Activated T-helper 1 cell treated with Interleukin-2 at 50 U/mL for 16 hours (primary cell): ENCODE results near the gene TMEM254.
A peak's percentile ranks its signal among the peaks of the same experiment; 100 is the strongest.
"Not testable (repeated sequence)": the region's sequence is repeated elsewhere in the genome, so short reads cannot be mapped to it uniquely, and the experiment has no call there.

ENCODE experiments used
- DNase-seq: peaks from one replicate; pipeline ENCODE4 v3.0.0-alpha.2; 2020; ENCODE audit warnings: low read depth

Gene TMEM254

GRCh38 chr10:80078448-80079311, at the start of gene TMEM254:
Gene TMEM254 (plus strand): TSS chr10:80078665. CDS start chr10:80078700, 35 bp downstream.
- peak; percentile 75 for DNase-seq

DNA sequence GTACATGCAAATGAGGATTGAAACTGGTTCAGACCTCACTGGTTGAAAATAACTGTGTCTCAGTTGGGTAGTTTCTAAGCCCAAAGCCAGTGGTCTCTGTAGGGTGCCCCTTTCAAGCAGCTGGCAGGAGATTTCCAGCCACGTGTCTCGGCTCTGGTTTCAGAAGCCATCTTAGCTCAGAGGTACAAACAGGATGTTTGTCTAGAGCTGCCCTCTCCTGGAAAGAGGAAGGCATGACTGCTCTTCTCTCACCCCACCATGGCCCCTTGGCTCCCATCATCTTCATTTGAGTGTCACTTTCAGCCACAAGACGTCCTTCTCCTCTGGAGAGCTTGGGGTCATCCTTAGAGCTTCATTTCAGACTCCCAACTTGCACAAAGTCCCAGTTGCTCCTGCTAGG, 49.3 kb upstream of the TMEM254 start:
- DNase-seq = not testable (repeated sequence)

DNA sequence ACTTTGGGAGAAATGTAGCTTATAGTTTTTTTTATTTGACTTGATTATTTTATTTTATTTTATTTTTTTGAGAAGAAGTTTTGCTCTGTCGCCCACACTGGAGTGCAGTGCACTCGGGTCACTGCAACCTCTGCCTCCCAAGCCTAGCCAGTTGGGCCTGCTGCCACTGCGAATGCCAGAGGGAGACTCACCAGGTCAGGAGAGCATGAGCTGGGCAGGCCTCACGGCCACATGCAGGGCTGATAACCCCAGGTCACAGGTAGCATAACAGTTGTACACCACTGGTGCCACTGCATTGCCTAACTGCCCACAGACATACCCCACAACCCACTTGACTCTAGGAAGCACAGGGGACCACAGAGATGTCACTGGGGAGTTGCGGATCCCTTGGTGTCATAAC, 48.6 kb upstream of the TMEM254 start:
- DNase-seq = not testable (repeated sequence)

GRCh38 chr10:80032503-80032902, 46.0 kb upstream of the TMEM254 start:
- no peak for DNase-seq

- not testable (repeated sequence) for DNase-seq
Measured at GRCh38 chr10:80034766-80035165, 43.7 kb upstream of the TMEM254 start.

GRCh38 chr10:80035430-80035829, 43.0 kb upstream of the TMEM254 start:
- DNase-seq = not testable (repeated sequence)

- DNase-seq = not testable (repeated sequence)
Measured at GRCh38 chr10:80036921-80037500, 41.5 kb upstream of the TMEM254 start.

DNA sequence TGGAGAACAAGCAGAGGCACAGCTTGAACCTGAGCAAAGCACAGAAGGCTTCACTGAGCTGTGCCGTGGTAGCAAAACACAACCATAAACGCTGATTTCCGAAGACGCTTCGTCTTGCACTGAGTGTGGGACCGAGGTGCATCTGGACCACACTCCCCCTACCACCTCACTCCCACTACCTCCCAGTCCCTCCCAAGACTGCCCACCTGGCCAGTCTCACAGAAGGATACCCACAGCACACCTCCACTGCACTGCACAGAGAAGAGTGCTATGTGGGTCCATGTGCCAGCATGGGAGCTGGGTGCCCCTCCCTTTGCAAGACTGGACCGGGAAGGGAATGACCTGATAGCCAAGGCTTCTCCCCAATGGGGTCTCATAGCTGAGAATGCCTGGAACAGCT, 40.2 kb upstream of the TMEM254 start:
- DNase-seq = not testable (repeated sequence)

GRCh38 chr10:80041162-80041561, 37.3 kb upstream of the TMEM254 start:
- DNase-seq = no peak

GRCh38 chr10:80044935-80045334, 33.5 kb upstream of the TMEM254 start:
- not testable (repeated sequence) for DNase-seq

DNA sequence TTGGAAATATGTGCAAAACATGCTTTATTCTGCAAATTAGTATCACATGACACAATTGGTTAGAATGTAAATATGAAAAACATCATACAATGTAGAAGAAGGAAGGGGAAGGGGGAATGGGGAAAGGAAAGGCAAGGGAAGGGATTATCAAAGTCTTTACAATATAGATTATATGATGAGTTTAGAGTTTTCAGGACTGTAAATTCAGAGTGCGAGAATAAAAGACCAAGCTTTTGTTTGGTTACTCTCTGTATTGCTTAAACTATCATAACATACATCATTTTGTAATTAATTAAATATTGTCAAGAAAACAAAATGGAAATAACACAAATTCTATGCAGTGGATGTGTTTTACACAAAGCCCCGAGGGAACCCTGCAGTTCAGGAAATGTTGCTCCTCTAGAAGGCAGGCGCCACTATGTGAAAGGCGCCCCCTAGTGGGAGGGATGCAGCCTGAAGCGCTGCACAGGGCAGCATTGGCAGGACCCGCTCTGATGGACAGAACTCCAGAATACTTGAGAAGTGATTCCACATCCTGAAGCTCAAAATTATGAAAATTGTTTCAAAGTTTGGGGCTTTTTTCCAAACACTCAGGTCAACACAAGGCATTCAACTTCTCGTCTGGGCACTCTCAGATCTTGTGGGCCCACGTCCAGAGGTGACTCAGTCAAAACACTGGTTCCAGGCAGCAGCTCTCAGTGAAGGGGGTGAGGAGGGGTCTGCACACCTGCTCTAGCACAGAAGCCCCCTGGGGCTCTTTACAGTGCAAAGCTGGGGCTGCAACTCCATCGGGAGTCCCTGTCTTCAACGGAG, 31.6 kb upstream of the TMEM254 start:
- DNase-seq = peak; percentile 50

- DNase-seq = no peak
Measured at GRCh38 chr10:80050752-80051151, 27.7 kb upstream of the TMEM254 start.

GRCh38 chr10:80051993-80052392, 26.5 kb upstream of the TMEM254 start:
- DNase-seq = no peak

GRCh38 chr10:80055760-80056159, 22.7 kb upstream of the TMEM254 start:
- no peak for DNase-seq

GRCh38 chr10:80057171-80057570, 21.3 kb upstream of the TMEM254 start:
- DNase-seq = no peak

DNA sequence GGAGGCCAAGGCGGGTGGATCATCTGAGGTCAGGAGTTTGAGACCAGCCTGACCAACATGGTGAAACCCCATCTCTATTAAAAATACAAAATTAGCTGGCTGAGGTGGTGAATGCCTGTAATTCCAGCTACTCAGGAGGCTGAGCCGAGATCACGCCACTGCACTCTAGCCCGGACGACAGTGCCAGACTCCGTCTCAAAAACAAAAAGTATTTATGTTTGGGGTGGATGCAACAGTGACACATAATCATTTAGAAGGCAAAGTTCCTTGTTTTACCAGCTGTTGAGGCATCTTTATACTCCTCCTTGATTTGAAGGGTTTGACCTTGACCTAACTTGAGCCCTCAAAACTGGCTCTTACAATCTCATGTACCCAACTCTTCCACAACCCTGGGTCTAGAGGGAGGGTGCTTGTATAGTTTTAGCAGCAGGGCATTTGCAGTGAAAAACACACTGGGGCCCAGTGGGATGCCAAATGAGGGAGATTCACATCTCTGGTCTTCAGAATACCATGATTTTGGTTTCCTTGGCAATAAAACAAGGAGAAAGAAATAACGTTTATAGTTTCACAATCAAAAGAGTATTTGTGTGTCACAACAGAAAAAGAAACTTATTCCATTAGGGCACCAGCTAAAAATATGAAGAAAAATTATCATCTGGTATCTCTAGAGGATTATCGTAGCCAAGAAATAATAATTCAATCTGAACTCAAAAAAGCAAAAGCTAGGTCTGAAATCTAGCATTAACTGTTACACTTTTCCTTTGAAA, 14.2 kb upstream of the TMEM254 start:
- no peak for DNase-seq

DNA sequence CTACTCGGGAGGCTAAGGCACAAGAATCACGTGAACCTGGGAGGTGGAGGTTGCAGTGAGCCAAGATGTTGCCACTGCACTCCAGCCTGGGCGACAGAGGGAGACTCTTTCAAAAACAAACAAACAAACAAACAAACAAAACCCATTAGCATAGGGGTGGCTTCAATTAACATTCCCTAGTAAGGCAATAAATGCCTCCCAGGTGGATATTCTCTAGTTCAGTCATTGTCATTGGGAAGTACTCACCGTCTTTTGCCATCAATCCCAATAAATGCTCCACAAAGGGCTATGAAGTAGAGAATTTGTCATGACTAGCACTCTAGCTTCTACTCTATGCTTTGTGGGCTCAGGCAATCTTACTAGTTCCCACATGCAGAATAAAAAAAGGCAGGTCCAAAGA, 11.7 kb upstream of the TMEM254 start:
- DNase-seq = no peak

DNA sequence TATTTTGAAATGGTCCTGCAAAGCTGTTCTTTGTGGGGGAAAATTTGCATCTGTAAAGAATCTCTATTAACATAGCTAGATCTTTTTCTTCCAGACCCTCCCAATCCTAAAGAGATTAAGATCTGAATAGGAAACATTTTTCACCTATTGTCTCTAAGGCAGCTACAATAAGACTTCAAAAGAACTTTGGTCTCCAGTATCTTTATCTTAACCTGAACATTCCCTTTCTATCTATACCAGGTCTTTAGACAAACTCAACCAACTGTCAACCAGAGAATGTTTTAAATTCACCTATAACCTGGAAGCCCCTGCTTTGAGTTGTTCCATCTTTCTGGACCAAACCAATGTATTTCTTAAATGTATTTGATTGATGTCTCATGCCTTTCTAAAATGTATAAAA, 10.6 kb upstream of the TMEM254 start:
- not testable (repeated sequence) for DNase-seq

DNA sequence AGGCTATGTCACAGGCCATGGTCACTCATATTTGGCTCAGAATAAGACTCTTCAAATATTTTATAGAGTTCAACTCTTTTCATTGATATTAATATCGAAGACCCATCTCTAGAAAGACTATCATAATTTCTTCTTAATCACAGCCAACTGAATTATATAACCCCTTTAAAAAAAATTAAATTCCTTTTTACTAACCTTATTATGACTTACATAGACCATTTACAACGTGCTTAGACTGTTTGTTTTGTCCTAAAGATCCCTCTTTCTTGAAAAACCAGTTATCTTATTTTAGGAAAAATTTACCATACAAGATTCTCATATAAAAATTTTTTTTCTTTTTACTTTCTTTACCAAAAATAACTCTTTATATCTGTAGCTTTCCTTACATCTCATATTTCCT, 10.2 kb upstream of the TMEM254 start:
- DNase-seq = no peak

- DNase-seq = no peak
Measured at GRCh38 chr10:80070057-80070456, 8.4 kb upstream of the TMEM254 start.

- DNase-seq = no peak
Measured at GRCh38 chr10:80072584-80072983, 5.9 kb upstream of the TMEM254 start.

- no peak for DNase-seq
Measured at GRCh38 chr10:80075781-80076180, 2.7 kb upstream of the TMEM254 start.
